Hepatocyte (in vitro differentiated cells): Measurements from ENCODE around the gene GRK3. TPM values are rescaled to one million over a fixed set of nuclear protein-coding genes. Genes with fewer than 3 reads are reported as not detected.

Experiments used
- DNase-seq: peaks from one replicate; pipeline ENCODE4 v3.0.0-alpha.2; 2016; ENCODE audit warnings: low spot score
- H2AFZ ChIP-seq: fragments of 200-600 bp; sonication (generic); 2 replicates; pipeline ENCODE4 v1.6.0; 2016; ENCODE audit warnings: antibody characterized with exemption, mild to moderate bottlenecking
- H3K27ac ChIP-seq: fragments of 200-600 bp; sonication (generic); 2 replicates; pipeline ENCODE4 v1.5.1; 2016; ENCODE audit warnings: mild to moderate bottlenecking
- H3K27me3 ChIP-seq: fragments of 200-600 bp; sonication (generic); 2 replicates; pipeline ENCODE4 v1.6.1; 2016
- H3K36me3 ChIP-seq: fragments of 200-600 bp; sonication (generic); replicated peaks from 2 replicates; pipeline ENCODE4 v1.5.1; 2016; ENCODE audit warnings: low read depth; ENCODE audit not compliant: insufficient read depth
- H3K4me1 ChIP-seq: fragments of 200-600 bp; sonication (generic); 2 replicates; pipeline ENCODE4 v1.5.1; 2016; ENCODE audit warnings: mild to moderate bottlenecking, moderate library complexity; ENCODE audit not compliant: insufficient read depth
- H3K4me2 ChIP-seq: fragments of 200-600 bp; sonication (generic); 2 replicates; pipeline ENCODE4 v1.6.0; 2016
- H3K4me3 ChIP-seq: fragments of 200-600 bp; sonication (generic); 2 replicates; pipeline ENCODE4 v1.5.1; 2016; ENCODE audit warnings: mild to moderate bottlenecking
- H3K79me2 ChIP-seq: fragments of 200-600 bp; sonication (generic); 2 replicates; pipeline ENCODE4 v1.6.0; 2017; ENCODE audit warnings: mild to moderate bottlenecking
- H3K9me2 ChIP-seq: fragments of 200-600 bp; sonication (generic); replicated peaks from 2 replicates; pipeline ENCODE4 v1.6.0; 2017; ENCODE audit warnings: mild to moderate bottlenecking; ENCODE audit not compliant: insufficient read depth
- H3K9me3 ChIP-seq: fragments of 200-600 bp; sonication (generic); 2 replicates; pipeline ENCODE4 v1.5.1; 2016; ENCODE audit warnings: low read depth, mild to moderate bottlenecking
- H4K20me1 ChIP-seq: fragments of 200-600 bp; sonication (generic); 2 replicates; pipeline ENCODE4 v1.6.0; 2016; ENCODE audit warnings: mild to moderate bottlenecking; ENCODE audit not compliant: insufficient read depth, poor library complexity, severe bottlenecking
- EZH2 ChIP-seq: fragments of 200-600 bp; sonication (generic); IDR thresholded peaks from 2 replicates; pipeline ENCODE4 v1.6.1; 2016; ENCODE audit warnings: antibody characterized with exemption, mild to moderate bottlenecking, borderline replicate concordance
- EZH2phosphoT487 ChIP-seq: fragments of 200-600 bp; sonication (generic); IDR thresholded peaks from one replicate; pipeline ENCODE4 v1.6.1; 2018; ENCODE audit warnings: antibody characterized with exemption, mild to moderate bottlenecking, low read depth, moderate library complexity; ENCODE audit not compliant: unreplicated experiment, severe bottlenecking
- WGBS: methylation state at CpG from one replicate; pipeline ENCODE4 v1.1.6; 2016; ENCODE audit warnings: low lambda C conversion rate; ENCODE audit errors: missing lambda C conversion rate; 5-methylcytosine and 5-hydroxymethylcytosine counted together
- polyA plus RNA-seq: library from polyadenylated mRNA; unstranded; fragments of >200 nt; fragmentation: Nextera tagmentation; extraction: Ambion mirVana; gene quantifications from 2 replicates; pipeline ENCODE4 v1.2.1, GENCODE V29; 2016
- total RNA-seq: library from RNA; depleted of rRNA; stranded (reverse); fragments of >200 nt; gene quantifications from 2 replicates; pipeline ENCODE4 v1.2.3, GENCODE V29; 2014
- TF ChIP-seq, protein P1 (sequence below): fragments of 200-600 bp; sonication (generic); IDR thresholded peaks from 2 replicates; pipeline ENCODE4 v1.5.1; 2016; ENCODE audit warnings: antibody characterized with exemption, mild to moderate bottlenecking; ENCODE audit not compliant: poor library complexity

Gene GRK3
- total and polyA plus RNA-seq, 2 experiments from 2014 or later = 1.5 to 7.1 TPM

DNA sequence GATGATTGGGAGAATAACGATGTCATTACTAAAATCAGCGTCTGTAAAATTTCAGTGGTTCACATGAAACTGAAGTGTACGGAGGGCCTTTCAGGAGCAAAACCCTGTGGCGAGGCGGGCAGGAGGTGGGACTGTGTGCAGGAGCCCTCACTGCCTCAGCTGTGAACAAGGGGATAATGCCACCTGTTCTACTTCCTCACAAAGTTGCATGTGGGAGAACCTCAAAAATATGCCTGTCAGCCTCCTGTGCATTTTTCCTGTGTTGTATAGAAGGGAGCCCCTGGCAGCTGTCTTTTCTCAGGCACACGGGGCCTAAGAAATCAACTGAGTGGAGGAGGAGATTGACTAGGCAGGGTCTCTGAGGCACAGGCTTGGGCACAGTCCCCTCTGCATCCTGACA lies 134.5 kb downstream of the GRK3 start:
- Histone ChIP-seq H3K4me3 (no peak overlapping the region), H3K9me2 (no peaks in the 10 kb centered on the region), H3K4me2 (no peak overlapping the region), H3K36me3 (no peaks in the 10 kb centered on the region), H3K4me1 (peaks cover 11% of the 10 kb centered on the region), H3K79me2 (no peaks in the 10 kb centered on the region), H4K20me1 (no peaks in the 10 kb centered on the region), H3K27me3 (no peaks in the 10 kb centered on the region), H2AFZ (no peak overlapping the region), H3K9me3 (no peaks in the 10 kb centered on the region), H3K27ac (no peak overlapping the region)
- 90% methylated on average over 6 of the region's 6 CpGs for WGBS
- TF ChIP-seq EZH2 (no peak), EZH2phosphoT487 (no peak)
- DNase-seq = no peak

DNA sequence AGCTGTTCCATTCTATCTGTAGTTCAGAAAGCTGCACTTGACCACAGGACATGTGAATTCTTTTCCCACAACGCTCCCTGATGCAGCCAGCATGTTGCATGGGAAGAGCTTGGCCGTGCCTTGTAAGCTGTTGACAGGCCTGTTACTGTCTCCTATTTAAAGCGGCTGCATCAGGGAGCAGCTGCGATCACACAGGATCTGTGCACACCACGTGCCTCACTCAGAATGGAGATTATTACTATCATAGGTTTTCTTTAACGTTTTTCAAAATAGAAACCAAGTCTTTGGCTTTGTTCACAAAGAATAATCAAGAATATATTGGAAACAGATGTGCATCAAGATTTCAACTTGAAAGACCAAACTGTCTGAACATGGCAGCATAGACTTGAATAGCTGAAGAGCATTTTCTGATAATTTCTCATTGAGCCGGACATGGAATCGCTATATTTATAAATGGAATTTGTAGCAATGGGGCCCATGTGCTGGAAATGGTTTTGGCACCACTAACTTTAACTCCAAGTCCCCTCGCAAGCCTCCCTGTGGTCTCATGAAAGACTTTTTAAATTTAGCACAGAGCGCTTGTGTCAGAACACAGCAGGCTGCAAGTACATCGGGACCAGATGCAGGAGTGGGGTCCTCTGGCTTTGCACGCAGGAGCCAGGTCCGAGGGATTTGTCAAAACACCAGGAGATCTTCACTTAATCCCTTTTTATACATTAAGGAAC lies 136.7 kb downstream of the GRK3 start:
- Histone ChIP-seq H3K9me3 (no peaks in the 10 kb centered on the region), H3K4me3 (no peak overlapping the region), H3K9me2 (no peaks in the 10 kb centered on the region), H4K20me1 (no peaks in the 10 kb centered on the region), H2AFZ (no peak overlapping the region), H3K27me3 (no peaks in the 10 kb centered on the region), H3K4me2 (peak overlapping the region; percentile 58), H3K27ac (no peak overlapping the region), H3K79me2 (no peaks in the 10 kb centered on the region), H3K36me3 (no peaks in the 10 kb centered on the region), H3K4me1 (peaks cover 11% of the 10 kb centered on the region)
- 46% methylated on average over 13 of the region's 13 CpGs for WGBS
- DNase-seq = peak; percentile 34
- TF ChIP-seq EZH2 (no peak), EZH2phosphoT487 (no peak)
- TF ChIP-seq, protein P1, sequence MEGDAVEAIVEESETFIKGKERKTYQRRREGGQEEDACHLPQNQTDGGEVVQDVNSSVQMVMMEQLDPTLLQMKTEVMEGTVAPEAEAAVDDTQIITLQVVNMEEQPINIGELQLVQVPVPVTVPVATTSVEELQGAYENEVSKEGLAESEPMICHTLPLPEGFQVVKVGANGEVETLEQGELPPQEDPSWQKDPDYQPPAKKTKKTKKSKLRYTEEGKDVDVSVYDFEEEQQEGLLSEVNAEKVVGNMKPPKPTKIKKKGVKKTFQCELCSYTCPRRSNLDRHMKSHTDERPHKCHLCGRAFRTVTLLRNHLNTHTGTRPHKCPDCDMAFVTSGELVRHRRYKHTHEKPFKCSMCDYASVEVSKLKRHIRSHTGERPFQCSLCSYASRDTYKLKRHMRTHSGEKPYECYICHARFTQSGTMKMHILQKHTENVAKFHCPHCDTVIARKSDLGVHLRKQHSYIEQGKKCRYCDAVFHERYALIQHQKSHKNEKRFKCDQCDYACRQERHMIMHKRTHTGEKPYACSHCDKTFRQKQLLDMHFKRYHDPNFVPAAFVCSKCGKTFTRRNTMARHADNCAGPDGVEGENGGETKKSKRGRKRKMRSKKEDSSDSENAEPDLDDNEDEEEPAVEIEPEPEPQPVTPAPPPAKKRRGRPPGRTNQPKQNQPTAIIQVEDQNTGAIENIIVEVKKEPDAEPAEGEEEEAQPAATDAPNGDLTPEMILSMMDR = no peak

DNA sequence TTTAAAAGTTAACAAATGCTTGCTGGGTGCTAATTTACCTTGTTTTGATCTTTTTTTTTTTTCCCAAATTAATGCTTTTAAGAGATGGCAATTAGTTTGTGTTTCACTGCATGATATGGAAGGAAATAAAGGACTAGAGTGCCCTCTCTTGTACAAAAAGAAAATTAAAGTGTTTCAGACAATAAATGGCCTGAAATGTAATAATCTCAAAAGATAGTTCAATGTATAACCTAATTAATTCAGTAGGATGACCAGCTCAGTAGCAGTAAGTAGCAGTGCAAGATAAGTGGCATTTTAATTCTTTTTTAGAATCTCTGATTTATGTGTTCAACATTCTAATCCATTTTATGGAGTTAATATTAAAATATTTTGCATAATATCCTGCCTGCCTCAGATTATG lies 137.6 kb downstream of the GRK3 start:
- DNase-seq = no peak
- H3K27ac ChIP-seq = no peak overlapping the region
- H3K9me2 ChIP-seq = no peaks in the 10 kb centered on the region
- H4K20me1 ChIP-seq = no peaks in the 10 kb centered on the region
- H3K27me3 ChIP-seq = no peaks in the 10 kb centered on the region
- no peaks in the 10 kb centered on the region for H3K36me3 ChIP-seq
- H3K79me2 ChIP-seq = no peaks in the 10 kb centered on the region
- H3K9me3 ChIP-seq = no peaks in the 10 kb centered on the region
- H3K4me2 ChIP-seq = peak overlapping the region; percentile 58
- H3K4me3 ChIP-seq = no peak overlapping the region
- TF ChIP-seq, protein P1 = peak; percentile 68
- TF ChIP-seq EZH2 = no peak
- no peak overlapping the region for H2AFZ ChIP-seq
- peaks cover 11% of the 10 kb centered on the region for H3K4me1 ChIP-seq

DNA sequence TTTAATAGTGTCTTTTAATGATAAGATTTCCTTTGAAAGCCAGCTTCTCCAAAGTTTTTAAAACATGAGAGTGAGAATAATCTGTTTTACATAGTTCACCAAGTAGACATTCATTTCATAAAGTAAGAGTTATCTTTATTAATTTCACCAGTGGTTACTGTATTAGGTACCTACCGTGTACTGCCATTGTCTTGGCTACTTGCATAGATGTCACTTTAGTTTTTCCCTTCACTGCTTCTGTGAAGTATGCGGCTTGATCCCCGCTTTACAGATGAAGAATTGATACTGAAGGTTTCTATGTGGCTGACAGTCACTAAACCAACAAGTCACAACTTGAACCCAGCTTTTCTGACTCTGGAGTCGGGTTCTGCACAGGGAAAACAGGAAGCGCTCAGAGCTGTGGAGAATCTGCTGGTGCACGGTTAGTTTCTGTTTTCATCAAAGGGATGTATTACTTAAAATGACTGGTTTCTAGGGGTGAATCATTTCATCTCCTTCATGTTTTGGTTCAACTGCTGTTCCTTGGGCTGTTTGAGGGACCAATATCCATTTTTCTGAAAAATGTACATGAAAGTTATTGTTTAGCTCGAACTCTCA lies 138.2 kb downstream of the GRK3 start:
- Histone ChIP-seq H3K4me2 (no peak overlapping the region), H3K9me2 (no peaks in the 10 kb centered on the region)

More for the DNA sequence above, 138.2 kb downstream of the GRK3 start:
- DNase-seq = no peak
- WGBS = 91% methylated on average over 7 of the region's 7 CpGs
- H2AFZ ChIP-seq = no peak overlapping the region
- no peaks in the 10 kb centered on the region for H3K36me3 ChIP-seq
- H3K79me2 ChIP-seq = no peaks in the 10 kb centered on the region
- no peaks in the 10 kb centered on the region for H4K20me1 ChIP-seq
- H3K4me1 ChIP-seq = peaks cover 11% of the 10 kb centered on the region
- H3K9me3 ChIP-seq = no peaks in the 10 kb centered on the region
- no peaks in the 10 kb centered on the region for H3K27me3 ChIP-seq
- H3K27ac ChIP-seq = no peak overlapping the region
- no peak for TF ChIP-seq EZH2phosphoT487
- TF ChIP-seq EZH2 = no peak
- TF ChIP-seq, protein P1 = no peak
- no peak overlapping the region for H3K4me3 ChIP-seq
